Vagina (tissue), 2 donors: ENCODE results near the gene MYRIP. TPM values are rescaled to one million over a fixed set of nuclear protein-coding genes. Genes with fewer than 3 reads are reported as not detected.

Experiments used
- DNase-seq, 2 donors: peaks; one replicate each; pipeline ENCODE4 v3.0.0-alpha.2; 2017; ENCODE audit errors: extremely low spot score in 2 of 2
- H3K27ac ChIP-seq: fragments of 200-600 bp; sonication (generic); one replicate; pipeline ENCODE4 v1.5.1; 2019
- H3K27me3 ChIP-seq: fragments of 200-600 bp; sonication (generic); one replicate; pipeline ENCODE4 v1.5.1; 2019
- H3K36me3 ChIP-seq, 2 donors: fragments of 200-600 bp; sonication (generic); one replicate each; pipeline ENCODE4 v1.5.1; 2017 to 2019
- H3K4me1 ChIP-seq: fragments of 200-600 bp; sonication (generic); one replicate; pipeline ENCODE4 v1.5.1; 2019
- H3K4me3 ChIP-seq, 2 donors: fragments of 200-600 bp; sonication (generic); 1 replicate in 1 of 2; 2 replicates in 1 of 2; pipeline ENCODE4 v1.5.1; 2016 to 2019
- H3K9me3 ChIP-seq: fragments of 200-600 bp; sonication (generic); one replicate; pipeline ENCODE4 v1.5.1; 2019
- CTCF ChIP-seq, 3 experiments: fragments of 450-650 bp in 2 of 3; fragments of 200-600 bp in 1 of 3; sonication (generic) in 1 of 3; IDR thresholded peaks; one replicate each; pipeline ENCODE4 v1.5.1; 2017 to 2019; ENCODE audit warnings: antibody characterized with exemption in 3 of 3, mild to moderate bottlenecking in 2 of 3, moderate library complexity in 2 of 3
- POLR2A ChIP-seq, 2 donors: fragments of 450-650 bp; IDR thresholded peaks; one replicate each; pipeline ENCODE4 v1.6.1; 2017; ENCODE audit warnings: antibody characterized with exemption in 2 of 2, mild to moderate bottlenecking in 2 of 2, moderate library complexity in 2 of 2
- POLR2AphosphoS5 ChIP-seq, 2 donors: sonication (generic); formaldehyde crosslinking; IDR thresholded peaks; one replicate each; pipeline ENCODE4 v1.9.0; 2017; ENCODE audit warnings: antibody characterized with exemption in 2 of 2, mild to moderate bottlenecking in 2 of 2, low read depth in 1 of 2; ENCODE audit not compliant: insufficient read depth in 1 of 2
- intact Hi-C: fragments of 100-400 bp; cut with DNase I; formaldehyde crosslinking; loops from one replicate; pipeline ENCODE4 v1.15.1; 2023
- total RNA-seq: library from RNA; depleted of rRNA; stranded (reverse); fragments of >200 nt; gene quantifications from one replicate; pipeline ENCODE4 v1.2.3, GENCODE V29; 2016

MYRIP gene
- total RNA-seq, 1 donor from 2014 or later = 7.4 TPM

DNA sequence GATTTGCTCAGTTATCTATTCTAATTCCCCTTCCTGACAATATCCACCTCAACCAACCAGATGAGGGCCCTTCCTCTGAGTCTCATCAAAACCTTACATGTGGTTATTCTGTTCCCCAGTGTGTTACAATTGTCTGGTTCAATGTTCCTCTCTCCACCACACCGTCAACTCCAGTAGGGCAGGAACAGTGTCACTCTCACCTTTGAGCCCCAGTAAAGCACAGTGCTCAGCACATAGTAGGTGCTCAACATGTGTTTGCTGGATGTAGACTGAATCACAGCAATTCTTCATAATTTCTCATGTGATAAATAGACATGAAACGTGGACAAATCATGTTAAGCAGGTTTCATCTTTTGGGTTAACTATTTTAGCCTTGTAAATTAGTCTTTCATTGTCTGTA lies 397.1 kb downstream of the MYRIP start:
- no peaks in the 10 kb centered on the region for H3K36me3 ChIP-seq
- no peaks in the 10 kb centered on the region for H3K27me3 ChIP-seq
- H3K4me1 ChIP-seq = no peaks in the 10 kb centered on the region
- DNase-seq = peak in 1 of 2 donors; percentile 3
- H3K9me3 ChIP-seq = no peaks in the 10 kb centered on the region
- TF ChIP-seq POLR2AphosphoS5 (IDR thresholded peaks at IDR 0.05; ENCODE audit: insufficient read depth in 1 of 2, low read depth in 1 of 2) = no peak
- TF ChIP-seq CTCF (IDR thresholded peaks at IDR 0.05) = no peak
- no peak for TF ChIP-seq POLR2A (IDR thresholded peaks at IDR 0.05)
- intact Hi-C loops = no loop called here
- no peak overlapping the region for H3K27ac ChIP-seq
- no peak overlapping the region for H3K4me3 ChIP-seq

DNA sequence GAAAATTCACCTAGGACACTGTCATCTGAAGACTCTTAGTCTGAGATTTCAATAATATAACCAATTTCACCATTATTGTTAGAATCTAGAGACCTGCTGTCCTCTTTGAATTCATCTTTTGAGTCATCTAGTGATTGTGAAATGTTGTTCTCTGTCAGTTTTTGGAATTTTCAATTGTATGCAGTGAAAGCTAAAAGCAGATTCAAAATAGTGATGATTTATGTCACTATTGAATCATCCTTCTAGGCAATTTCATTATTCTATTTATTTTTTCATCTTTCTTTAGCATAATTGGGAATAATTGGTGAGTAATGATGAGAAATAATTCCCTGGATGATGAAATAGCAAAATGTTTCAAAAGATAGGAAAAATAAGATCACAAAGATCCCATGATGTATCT lies 398.4 kb downstream of the MYRIP start:
- TF ChIP-seq POLR2A (IDR thresholded peaks at IDR 0.05) (no peak), CTCF (IDR thresholded peaks at IDR 0.05) (no peak), POLR2AphosphoS5 (IDR thresholded peaks at IDR 0.05; ENCODE audit: insufficient read depth in 1 of 2, low read depth in 1 of 2) (no peak)
- Histone ChIP-seq H3K9me3 (no peaks in the 10 kb centered on the region), H3K27ac (no peak overlapping the region), H3K4me1 (no peaks in the 10 kb centered on the region), H3K36me3 (no peaks in the 10 kb centered on the region), H3K27me3 (no peaks in the 10 kb centered on the region), H3K4me3 (no peak overlapping the region)
- no peak for DNase-seq
- intact Hi-C loops = no loop called here

DNA sequence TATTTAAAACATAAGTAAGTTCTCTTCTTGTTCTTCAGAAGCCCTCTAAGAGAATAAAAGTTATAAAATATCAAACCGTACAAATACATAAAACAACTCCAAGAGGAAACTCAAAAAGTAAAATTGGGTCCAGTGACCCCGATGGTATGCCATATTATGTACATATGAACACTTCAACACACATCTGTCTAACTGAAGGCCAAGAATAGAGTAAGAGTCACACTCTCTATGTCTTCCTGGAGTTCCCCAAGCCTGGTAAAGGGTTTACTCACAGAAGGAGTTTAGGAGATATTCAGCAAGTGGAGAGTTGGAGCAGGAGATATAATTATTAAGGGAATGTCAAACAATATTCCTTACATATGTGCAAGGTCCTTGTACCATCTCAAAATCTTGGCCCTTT lies 398.8 kb downstream of the MYRIP start:
- H3K27me3 ChIP-seq = no peaks in the 10 kb centered on the region
- H3K27ac ChIP-seq = no peak overlapping the region

DNA sequence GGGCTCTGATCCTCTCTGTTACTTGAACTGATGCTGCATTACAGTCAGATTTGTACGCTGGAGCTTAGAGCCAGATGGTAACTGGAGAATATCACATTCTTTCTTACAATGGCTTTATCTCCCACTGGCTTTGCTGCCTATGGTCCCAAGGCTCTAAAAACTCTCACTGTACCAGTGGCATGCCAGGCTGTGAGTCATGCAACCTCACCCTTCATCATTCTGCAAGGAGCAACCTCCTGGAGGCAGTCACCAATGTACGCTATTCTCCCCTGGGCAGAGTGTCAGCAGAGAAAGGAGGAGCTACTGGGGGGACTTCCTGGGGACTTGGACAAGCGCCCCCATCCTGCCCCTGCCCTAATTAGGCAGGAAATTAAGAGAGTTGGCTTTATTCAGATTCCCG lies 402.2 kb downstream of the MYRIP start:
- H3K27me3 ChIP-seq = no peaks in the 10 kb centered on the region
- H3K27ac ChIP-seq = no peak overlapping the region
- H3K4me1 ChIP-seq = no peaks in the 10 kb centered on the region
- no peak for TF ChIP-seq POLR2AphosphoS5 (IDR thresholded peaks at IDR 0.05; ENCODE audit: insufficient read depth in 1 of 2, low read depth in 1 of 2)
- TF ChIP-seq CTCF (IDR thresholded peaks at IDR 0.05) = no peak
- no peak for DNase-seq
- H3K36me3 ChIP-seq = no peaks in the 10 kb centered on the region
- no peaks in the 10 kb centered on the region for H3K9me3 ChIP-seq
- H3K4me3 ChIP-seq = no peak overlapping the region
- intact Hi-C loops = no loop called here

More for the DNA sequence above, 398.8 kb downstream of the MYRIP start:
- TF ChIP-seq POLR2AphosphoS5 (IDR thresholded peaks at IDR 0.05; ENCODE audit: insufficient read depth in 1 of 2, low read depth in 1 of 2) = no peak
- no peak for TF ChIP-seq CTCF (IDR thresholded peaks at IDR 0.05)
- TF ChIP-seq POLR2A (IDR thresholded peaks at IDR 0.05) = no peak
- H3K36me3 ChIP-seq = no peaks in the 10 kb centered on the region
- no peak for DNase-seq
- no peaks in the 10 kb centered on the region for H3K4me1 ChIP-seq
- H3K4me3 ChIP-seq = no peak overlapping the region
- intact Hi-C loops = no loop called here
- no peaks in the 10 kb centered on the region for H3K9me3 ChIP-seq

DNA sequence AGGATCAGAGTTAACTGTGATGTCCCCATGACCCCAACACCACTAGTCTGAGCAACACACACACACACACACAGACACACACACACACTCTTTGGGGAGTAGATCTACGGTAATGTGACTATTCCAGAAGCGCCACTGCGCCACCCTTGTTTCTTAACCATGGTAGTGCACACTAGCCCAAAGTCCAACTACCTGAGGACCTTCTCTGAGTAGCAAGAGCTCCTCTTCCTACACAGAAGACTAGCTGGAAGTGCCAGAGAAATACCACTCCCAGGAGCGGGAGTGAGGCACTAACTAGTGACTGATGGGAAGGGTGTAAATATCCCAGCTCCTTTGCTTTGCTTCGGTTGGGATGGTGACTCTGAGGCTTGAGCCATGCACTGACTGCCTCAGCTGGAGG lies 404.1 kb downstream of the MYRIP start:
- Histone ChIP-seq H3K27ac (no peak overlapping the region), H3K27me3 (no peaks in the 10 kb centered on the region), H3K36me3 (no peaks in the 10 kb centered on the region), H3K4me1 (no peaks in the 10 kb centered on the region), H3K4me3 (no peak overlapping the region), H3K9me3 (no peaks in the 10 kb centered on the region)
- intact Hi-C loops = no loop called here
- DNase-seq = peak in 1 of 2 donors; percentile 60
- no peak for TF ChIP-seq CTCF (IDR thresholded peaks at IDR 0.05)
- TF ChIP-seq POLR2AphosphoS5 (IDR thresholded peaks at IDR 0.05; ENCODE audit: insufficient read depth in 1 of 2, low read depth in 1 of 2) = no peak
- no peak for TF ChIP-seq POLR2A (IDR thresholded peaks at IDR 0.05)
